NCI-H1092 (cell line): ENCODE data around the gene CLEC4D.
"Not testable (repeated sequence)": the region's sequence is repeated elsewhere in the genome, so short reads cannot be mapped to it uniquely, and the experiment has no call there.

Experiments used
- DNase-seq: peaks from one replicate; lab custom pipeline; 2025; lab: John Stamatoyannopoulos, UW

CLEC4D gene

DNA sequence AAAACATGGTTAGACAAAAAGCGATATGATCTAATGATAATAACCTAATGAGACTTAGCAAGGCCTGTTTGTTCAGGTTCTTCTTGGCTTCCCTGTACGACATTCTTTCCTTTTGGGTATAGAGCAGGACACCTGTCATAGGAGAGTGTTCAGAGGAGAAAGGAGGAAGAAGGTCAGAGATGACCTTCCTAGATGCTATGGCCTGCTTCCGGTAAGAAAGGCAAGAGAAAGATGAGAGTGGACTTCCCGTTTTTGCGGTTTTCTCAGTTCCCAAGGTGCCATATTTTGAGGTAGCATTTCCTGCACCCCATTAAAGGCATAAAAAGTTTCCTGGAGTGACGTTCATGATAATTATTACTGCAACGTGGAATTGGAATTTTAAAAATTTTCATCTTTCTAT is 18.7 kb downstream of the CLEC4D start:
- no peak for DNase-seq

GRCh38 chr12:8537820-8538219 is 24.5 kb downstream of the CLEC4D start:
- not testable (repeated sequence) for DNase-seq

DNA sequence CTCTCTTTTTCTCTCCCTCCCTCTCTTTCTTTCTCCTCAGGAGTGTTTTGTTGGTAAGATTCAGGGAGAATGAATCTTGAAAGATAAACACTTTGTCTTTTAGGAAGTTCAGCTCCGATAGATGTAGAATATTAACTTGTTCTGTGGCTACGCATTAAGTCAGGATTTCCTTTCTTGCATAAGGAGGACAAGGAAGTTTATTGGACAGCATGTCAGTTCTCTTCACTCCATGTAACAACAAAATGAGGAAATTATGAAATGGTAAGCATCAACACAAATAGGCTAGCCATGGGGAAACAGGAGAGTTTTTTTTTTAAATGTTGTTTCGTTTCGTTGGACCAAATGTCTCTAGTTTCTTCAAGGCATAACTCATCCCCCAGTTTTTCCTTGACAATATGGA is 27.5 kb downstream of the CLEC4D start, which contains the start of gene CLEC4E:
CLEC4E (minus strand) TSS at position 75 of the 400 bp plus-strand sequence. CDS start 108 bp downstream, outside the sequence.
- DNase-seq: not testable (repeated sequence)

DNA sequence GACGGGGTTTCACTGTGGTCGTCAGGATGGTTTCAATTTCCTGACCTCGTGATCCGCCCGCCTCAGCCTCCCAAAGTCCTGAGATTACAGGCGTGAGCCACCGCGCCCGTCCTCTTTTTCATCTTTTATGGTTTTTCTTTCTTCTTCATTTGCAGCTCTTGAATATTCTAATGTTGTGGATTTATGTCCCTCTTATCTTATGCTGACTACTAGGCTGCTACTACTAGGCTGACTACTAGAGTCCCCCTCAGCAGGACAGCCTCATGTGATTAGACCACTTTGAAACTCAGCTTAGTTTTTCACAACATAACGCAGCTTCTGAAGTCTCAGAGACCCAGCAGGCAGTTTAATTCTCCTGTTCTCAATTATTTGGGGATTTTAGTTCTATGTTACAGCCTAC is 28.3 kb downstream of the CLEC4D start:
- DNase-seq: no peak

GRCh38 chr12:8544295-8544694 is 31.0 kb downstream of the CLEC4D start:
- DNase-seq: peak; percentile 14

GRCh38 chr12:8546591-8546990 is 33.3 kb downstream of the CLEC4D start:
- no peak for DNase-seq

DNA sequence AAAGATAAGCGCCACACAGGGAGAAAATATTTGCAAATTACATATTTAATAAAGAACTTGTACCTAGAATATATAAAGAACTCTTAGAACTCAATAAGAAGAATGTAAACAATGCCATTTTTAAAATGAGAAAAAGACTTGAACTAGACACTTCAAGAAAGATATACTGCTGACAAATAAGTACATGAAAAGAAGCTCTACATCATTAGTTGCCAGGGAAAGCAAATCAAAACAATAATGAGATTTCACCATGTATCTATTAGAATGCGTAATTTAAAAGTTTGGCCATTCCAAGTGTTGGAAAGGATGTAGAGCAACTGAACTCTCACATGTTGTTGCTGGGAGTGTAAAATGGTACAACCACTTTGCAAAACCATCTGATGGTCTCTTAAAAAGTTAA is 34.3 kb downstream of the CLEC4D start:
- no peak for DNase-seq

GRCh38 chr12:8548192-8548591 is 34.9 kb downstream of the CLEC4D start:
- DNase-seq: no peak

DNA sequence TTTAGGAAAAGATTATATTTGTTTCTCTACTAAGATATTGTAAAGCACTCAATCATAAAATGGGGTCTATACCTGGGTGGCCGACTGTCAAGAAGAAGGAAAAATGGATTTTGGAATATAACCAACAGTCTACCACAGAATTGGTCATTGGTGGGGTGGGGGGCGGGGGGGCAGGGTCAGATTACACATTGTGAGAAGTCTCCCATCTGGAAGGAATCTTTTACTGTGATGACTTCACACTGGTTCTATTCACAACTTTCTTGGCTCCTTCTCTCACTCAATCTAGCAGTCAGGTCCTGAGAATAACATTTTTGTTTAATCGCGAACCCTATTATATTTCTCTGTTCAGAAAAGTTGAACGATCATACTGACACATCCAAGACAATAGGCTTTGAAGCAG is 36.1 kb downstream of the CLEC4D start:
- DNase-seq: no peak

- no peak for DNase-seq
Measured at GRCh38 chr12:8553088-8553627, 39.9 kb downstream of the CLEC4D start.

GRCh38 chr12:8554451-8555195 is 41.3 kb downstream of the CLEC4D start:
- DNase-seq: no peak

GRCh38 chr12:8556531-8557097 is 43.3 kb downstream of the CLEC4D start:
- DNase-seq: no peak

GRCh38 chr12:8559676-8560075 is 46.4 kb downstream of the CLEC4D start:
- DNase-seq: no peak

DNA sequence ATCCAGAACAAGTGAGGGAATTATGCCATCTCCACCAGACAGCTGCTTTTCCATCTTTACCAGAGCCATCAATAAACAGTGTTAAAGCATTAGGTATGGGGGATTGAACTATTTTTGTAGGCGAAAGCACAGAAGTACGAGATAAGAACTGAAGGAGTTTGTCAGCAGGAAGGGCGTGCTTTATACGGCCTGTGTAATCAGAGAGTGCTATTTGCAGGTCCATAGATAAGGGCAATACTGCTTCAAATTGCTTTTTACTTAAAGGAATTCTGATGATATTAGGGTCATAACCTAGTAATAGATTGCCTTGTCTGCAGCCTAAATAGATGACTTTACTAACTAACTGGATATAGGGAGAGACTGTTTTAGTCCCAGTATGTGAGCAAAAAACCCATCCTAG is 47.7 kb downstream of the CLEC4D start:
- no peak for DNase-seq

DNA sequence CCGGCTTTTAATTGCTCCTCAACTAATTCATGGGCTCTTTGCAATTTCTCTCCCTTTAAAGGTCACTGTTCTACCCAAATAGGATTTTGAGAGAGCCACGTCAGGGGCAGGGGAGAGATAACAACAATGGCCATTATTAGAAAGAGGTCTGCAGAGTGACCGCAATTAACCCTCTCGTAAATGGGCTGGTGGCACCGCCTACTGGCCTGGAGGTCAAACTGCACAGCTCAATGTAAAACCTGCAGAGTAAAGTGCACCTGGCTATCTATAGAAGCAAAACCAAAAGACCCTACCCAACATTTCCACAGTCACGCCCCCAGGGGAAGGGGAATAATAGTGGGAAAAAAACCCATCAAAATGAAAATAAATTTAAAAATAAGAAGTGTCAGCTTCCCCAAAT is 49.0 kb downstream of the CLEC4D start:
- DNase-seq: no peak

- no peak for DNase-seq
Measured at GRCh38 chr12:8563356-8563755, 50.1 kb downstream of the CLEC4D start.

GRCh38 chr12:8564656-8565055 is 51.4 kb downstream of the CLEC4D start:
- no peak for DNase-seq

DNA sequence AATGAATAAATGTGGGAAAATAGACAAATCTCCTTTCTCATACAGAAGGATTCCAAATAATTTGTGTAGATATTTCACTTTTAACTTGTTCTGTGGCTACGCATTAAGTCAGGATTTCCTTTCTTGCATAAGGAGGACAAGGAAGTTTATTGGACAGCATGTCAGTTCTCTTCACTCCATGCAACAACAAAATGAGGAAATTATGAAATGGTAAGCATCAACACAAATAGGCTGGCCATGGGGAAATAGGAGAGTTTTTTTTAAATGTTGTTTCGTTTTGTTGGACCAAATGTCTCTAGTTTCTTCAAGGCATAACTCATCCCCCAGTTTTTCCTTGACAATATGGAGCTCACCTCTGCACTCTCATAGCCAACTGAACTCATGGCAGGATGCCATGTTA is 52.7 kb downstream of the CLEC4D start:
- DNase-seq: not testable (repeated sequence)

DNA sequence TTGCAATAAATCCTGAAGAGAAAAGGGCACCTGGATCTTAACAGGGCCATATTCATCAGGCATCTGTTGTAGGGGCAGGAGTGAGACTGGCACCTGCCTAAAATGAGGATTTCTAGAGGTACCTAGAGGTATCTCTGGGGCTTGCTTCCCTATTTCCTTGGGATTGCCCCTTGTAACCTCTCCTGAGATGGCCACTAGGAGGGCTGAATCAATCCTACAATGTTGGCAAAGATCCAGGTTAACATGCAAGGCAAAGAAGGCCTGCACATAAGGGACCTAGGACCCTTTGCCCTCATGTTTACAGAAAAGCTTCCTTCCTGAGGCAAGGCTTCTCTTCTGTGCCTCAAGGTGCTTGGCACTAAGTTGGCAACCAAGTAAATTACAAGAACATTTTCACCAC is 53.2 kb downstream of the CLEC4D start:
- no peak for DNase-seq
